ENCODE results near the gene GNAT3. TPM values are rescaled to one million over a fixed set of nuclear protein-coding genes. Genes with fewer than 3 reads are reported as not detected.

GNAT3 gene
- polyA plus RNA-seq, 4 donors = 0.49 to 3.8 (median 1.2) TPM

GRCh38 chr7:80450621-80451308 lies 61.1 kb downstream of the GNAT3 start:
- WGBS, 3 donors = 28 to 45% (median 36%) methylated on average over 6 of the region's 6 CpGs
- FAIRE-seq = no peak
- DNase-seq = peak; percentile 52 to 65
- H3K27me3 ChIP-seq (ENCODE audit: control insufficient read depth in 3 of 3, insufficient read depth in 3 of 3, low read length in 3 of 3) = no peaks in the 10 kb centered on the region
- H3K4me3 ChIP-seq (ENCODE audit: low read depth in 1 of 3, low read length in 3 of 3) = no peak overlapping the region
- H3K27ac ChIP-seq (ENCODE audit: low read depth in 1 of 3, low read length in 2 of 3) = peak overlapping the region in 1 of 3 donors; percentile 68
- H3K36me3 ChIP-seq (ENCODE audit: control insufficient read depth in 3 of 3, insufficient read depth in 2 of 3, low read depth in 1 of 3, low read length in 3 of 3) = no peaks in the 10 kb centered on the region
- H3K4me1 ChIP-seq (ENCODE audit: control insufficient read depth in 3 of 3, insufficient read depth in 2 of 3, low read depth in 1 of 3, low read length in 2 of 3) = peaks cover 0 to 26% (median 0%) of the 10 kb centered on the region in 3 donors
- H3K9me3 ChIP-seq (ENCODE audit: control insufficient read depth in 2 of 2, insufficient read depth in 1 of 2, low read depth in 1 of 2, low read length in 1 of 2) = no peaks in the 10 kb centered on the region

- Histone ChIP-seq H3K9me3 (ENCODE audit: control insufficient read depth in 2 of 2, insufficient read depth in 1 of 2, low read depth in 1 of 2, low read length in 1 of 2) (no peaks in the 10 kb centered on the region), H3K27ac (ENCODE audit: low read depth in 1 of 3, low read length in 2 of 3) (peak overlapping the region in 1 of 3 donors; percentile 68), H3K4me3 (ENCODE audit: low read depth in 1 of 3, low read length in 3 of 3) (no peak overlapping the region), H3K27me3 (ENCODE audit: control insufficient read depth in 3 of 3, insufficient read depth in 3 of 3, low read length in 3 of 3) (no peaks in the 10 kb centered on the region), H3K36me3 (ENCODE audit: control insufficient read depth in 3 of 3, insufficient read depth in 2 of 3, low read depth in 1 of 3, low read length in 3 of 3) (no peaks in the 10 kb centered on the region), H3K4me1 (ENCODE audit: control insufficient read depth in 3 of 3, insufficient read depth in 2 of 3, low read depth in 1 of 3, low read length in 2 of 3) (peaks cover 0 to 26% (median 0%) of the 10 kb centered on the region in 3 donors)
- DNase-seq (peak; percentile 68 to 79), FAIRE-seq (no peak)
- 51 to 85% (median 60%) methylated on average over 4 of the region's 4 CpGs for WGBS, 3 donors
These were observed 62.0 kb downstream of the GNAT3 start for GRCh38 chr7:80449836-80450235.

- peaks cover 0 to 16% (median 0%) of the 10 kb centered on the region in 3 donors for H3K4me1 ChIP-seq (ENCODE audit: control insufficient read depth in 3 of 3, insufficient read depth in 2 of 3, low read depth in 1 of 3, low read length in 2 of 3)
- H3K36me3 ChIP-seq (ENCODE audit: control insufficient read depth in 3 of 3, insufficient read depth in 2 of 3, low read depth in 1 of 3, low read length in 3 of 3) = no peaks in the 10 kb centered on the region
- 66 to 86% (median 77%) methylated on average over 5 of the region's 5 CpGs for WGBS, 3 donors
- H3K27me3 ChIP-seq (ENCODE audit: control insufficient read depth in 3 of 3, insufficient read depth in 3 of 3, low read length in 3 of 3) = no peaks in the 10 kb centered on the region
- no peak for FAIRE-seq
- no peak overlapping the region for H3K27ac ChIP-seq (ENCODE audit: low read depth in 1 of 3, low read length in 2 of 3)
- no peak overlapping the region for H3K4me3 ChIP-seq (ENCODE audit: low read depth in 1 of 3, low read length in 3 of 3)
- H3K9me3 ChIP-seq (ENCODE audit: control insufficient read depth in 2 of 2, insufficient read depth in 1 of 2, low read depth in 1 of 2, low read length in 1 of 2) = no peaks in the 10 kb centered on the region
- DNase-seq = no peak
These were observed 66.5 kb downstream of the GNAT3 start for GRCh38 chr7:80445351-80445750.

- DNase-seq (no peak), FAIRE-seq (no peak)
- WGBS, 3 donors = 83 to 91% (median 86%) methylated on average over 1 of the region's 1 CpG
- Histone ChIP-seq H3K4me3 (ENCODE audit: low read depth in 1 of 3, low read length in 3 of 3) (no peak overlapping the region), H3K9me3 (ENCODE audit: control insufficient read depth in 2 of 2, insufficient read depth in 1 of 2, low read depth in 1 of 2, low read length in 1 of 2) (no peaks in the 10 kb centered on the region), H3K36me3 (ENCODE audit: control insufficient read depth in 3 of 3, insufficient read depth in 2 of 3, low read depth in 1 of 3, low read length in 3 of 3) (no peaks in the 10 kb centered on the region), H3K27me3 (ENCODE audit: control insufficient read depth in 3 of 3, insufficient read depth in 3 of 3, low read length in 3 of 3) (no peaks in the 10 kb centered on the region), H3K27ac (ENCODE audit: low read depth in 1 of 3, low read length in 2 of 3) (no peak overlapping the region), H3K4me1 (ENCODE audit: control insufficient read depth in 3 of 3, insufficient read depth in 2 of 3, low read depth in 1 of 3, low read length in 2 of 3) (peaks cover 0 to 11% (median 0%) of the 10 kb centered on the region in 3 donors)
These were observed 67.1 kb downstream of the GNAT3 start for GRCh38 chr7:80444811-80445210.

GRCh38 chr7:80443325-80443724 lies 68.5 kb downstream of the GNAT3 start:
- Histone ChIP-seq H3K4me1 (ENCODE audit: control insufficient read depth in 3 of 3, insufficient read depth in 2 of 3, low read depth in 1 of 3, low read length in 2 of 3) (peaks cover 0 to 7% (median 0%) of the 10 kb centered on the region in 3 donors), H3K4me3 (ENCODE audit: low read depth in 1 of 3, low read length in 3 of 3) (no peak overlapping the region), H3K36me3 (ENCODE audit: control insufficient read depth in 3 of 3, insufficient read depth in 2 of 3, low read depth in 1 of 3, low read length in 3 of 3) (no peaks in the 10 kb centered on the region), H3K9me3 (ENCODE audit: control insufficient read depth in 2 of 2, insufficient read depth in 1 of 2, low read depth in 1 of 2, low read length in 1 of 2) (no peaks in the 10 kb centered on the region), H3K27me3 (ENCODE audit: control insufficient read depth in 3 of 3, insufficient read depth in 3 of 3, low read length in 3 of 3) (no peaks in the 10 kb centered on the region), H3K27ac (ENCODE audit: low read depth in 1 of 3, low read length in 2 of 3) (no peak overlapping the region)
- no peak for DNase-seq
- WGBS, 3 donors = 78 to 89% (median 82%) methylated on average over 3 of the region's 3 CpGs
- FAIRE-seq = no peak

GRCh38 chr7:80440883-80441282 lies 71.0 kb downstream of the GNAT3 start:
- no peak overlapping the region for H3K27ac ChIP-seq (ENCODE audit: low read depth in 1 of 3, low read length in 2 of 3)
- DNase-seq (no peak), FAIRE-seq (no peak)
- H3K9me3 ChIP-seq (ENCODE audit: control insufficient read depth in 2 of 2, insufficient read depth in 1 of 2, low read depth in 1 of 2, low read length in 1 of 2) = peaks cover 0 to 2% of the 10 kb centered on the region in 2 donors
- no peaks in the 10 kb centered on the region for H3K27me3 ChIP-seq (ENCODE audit: control insufficient read depth in 3 of 3, insufficient read depth in 3 of 3, low read length in 3 of 3)
- no peak overlapping the region for H3K4me3 ChIP-seq (ENCODE audit: low read depth in 1 of 3, low read length in 3 of 3)
- no peaks in the 10 kb centered on the region for H3K36me3 ChIP-seq (ENCODE audit: control insufficient read depth in 3 of 3, insufficient read depth in 2 of 3, low read depth in 1 of 3, low read length in 3 of 3)
- WGBS, 3 donors = 43 to 48% (median 47%) methylated on average over 2 of the region's 2 CpGs
- H3K4me1 ChIP-seq (ENCODE audit: control insufficient read depth in 3 of 3, insufficient read depth in 2 of 3, low read depth in 1 of 3, low read length in 2 of 3) = no peaks in the 10 kb centered on the region

- no peak for FAIRE-seq
- Histone ChIP-seq H3K9me3 (ENCODE audit: control insufficient read depth in 2 of 2, insufficient read depth in 1 of 2, low read depth in 1 of 2, low read length in 1 of 2) (peaks cover 0 to 3% of the 10 kb centered on the region in 2 donors), H3K27me3 (ENCODE audit: control insufficient read depth in 3 of 3, insufficient read depth in 3 of 3, low read length in 3 of 3) (no peaks in the 10 kb centered on the region), H3K36me3 (ENCODE audit: control insufficient read depth in 3 of 3, insufficient read depth in 2 of 3, low read depth in 1 of 3, low read length in 3 of 3) (no peaks in the 10 kb centered on the region), H3K4me1 (ENCODE audit: control insufficient read depth in 3 of 3, insufficient read depth in 2 of 3, low read depth in 1 of 3, low read length in 2 of 3) (no peaks in the 10 kb centered on the region), H3K4me3 (ENCODE audit: low read depth in 1 of 3, low read length in 3 of 3) (no peak overlapping the region), H3K27ac (ENCODE audit: low read depth in 1 of 3, low read length in 2 of 3) (no peak overlapping the region)
- no peak for DNase-seq
- 53 to 85% (median 77%) methylated on average over 4 of the region's 4 CpGs for WGBS, 3 donors
These were observed 71.7 kb downstream of the GNAT3 start for GRCh38 chr7:80439894-80440821.

GRCh38 chr7:80435521-80435920 lies 76.3 kb downstream of the GNAT3 start:
- no peaks in the 10 kb centered on the region for H3K27me3 ChIP-seq (ENCODE audit: control insufficient read depth in 3 of 3, insufficient read depth in 3 of 3, low read length in 3 of 3)
- H3K9me3 ChIP-seq (ENCODE audit: control insufficient read depth in 2 of 2, insufficient read depth in 1 of 2, low read depth in 1 of 2, low read length in 1 of 2) = peaks cover 0 to 10% of the 10 kb centered on the region in 2 donors
- DNase-seq (no peak), FAIRE-seq (no peak)
- no peak overlapping the region for H3K4me3 ChIP-seq (ENCODE audit: low read depth in 1 of 3, low read length in 3 of 3)
- H3K36me3 ChIP-seq (ENCODE audit: control insufficient read depth in 3 of 3, insufficient read depth in 2 of 3, low read depth in 1 of 3, low read length in 3 of 3) = no peaks in the 10 kb centered on the region
- no peaks in the 10 kb centered on the region for H3K4me1 ChIP-seq (ENCODE audit: control insufficient read depth in 3 of 3, insufficient read depth in 2 of 3, low read depth in 1 of 3, low read length in 2 of 3)
- 89 to 96% (median 91%) methylated on average over 2 of the region's 2 CpGs for WGBS, 3 donors
- H3K27ac ChIP-seq (ENCODE audit: low read depth in 1 of 3, low read length in 2 of 3) = no peak overlapping the region
